ENCODE data around the gene PCSK7. TPM values are rescaled to one million over a fixed set of nuclear protein-coding genes. Genes with fewer than 3 reads are reported as not detected.
A peak's percentile ranks its signal among the peaks of the same experiment; 100 is the strongest.

Gene PCSK7
- total RNA-seq, 1 donor from 2014 or later, result 154 TPM

DNA sequence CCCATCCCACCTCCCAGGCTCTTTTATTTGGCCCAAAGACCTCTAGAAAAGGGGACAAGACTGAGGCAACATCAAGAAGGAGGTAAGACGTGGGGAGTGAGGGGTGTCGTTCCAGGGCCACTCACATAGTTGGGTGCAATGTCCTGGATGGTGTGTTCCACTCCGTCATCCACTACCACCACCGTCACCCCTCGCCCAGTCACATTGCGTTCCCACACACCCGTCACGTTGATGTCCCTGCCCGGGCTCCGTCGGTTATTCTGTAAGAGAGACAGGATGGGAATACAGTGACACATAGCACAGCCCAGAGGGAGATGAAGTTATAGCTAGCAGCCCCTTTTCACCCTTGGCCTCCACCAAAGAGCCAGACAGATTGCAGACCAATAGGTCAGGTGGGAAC is 3.8 kb downstream of the PCSK7 start:
- intact Hi-C loops (cut with micrococcal nuclease), result no loop called here

DNA sequence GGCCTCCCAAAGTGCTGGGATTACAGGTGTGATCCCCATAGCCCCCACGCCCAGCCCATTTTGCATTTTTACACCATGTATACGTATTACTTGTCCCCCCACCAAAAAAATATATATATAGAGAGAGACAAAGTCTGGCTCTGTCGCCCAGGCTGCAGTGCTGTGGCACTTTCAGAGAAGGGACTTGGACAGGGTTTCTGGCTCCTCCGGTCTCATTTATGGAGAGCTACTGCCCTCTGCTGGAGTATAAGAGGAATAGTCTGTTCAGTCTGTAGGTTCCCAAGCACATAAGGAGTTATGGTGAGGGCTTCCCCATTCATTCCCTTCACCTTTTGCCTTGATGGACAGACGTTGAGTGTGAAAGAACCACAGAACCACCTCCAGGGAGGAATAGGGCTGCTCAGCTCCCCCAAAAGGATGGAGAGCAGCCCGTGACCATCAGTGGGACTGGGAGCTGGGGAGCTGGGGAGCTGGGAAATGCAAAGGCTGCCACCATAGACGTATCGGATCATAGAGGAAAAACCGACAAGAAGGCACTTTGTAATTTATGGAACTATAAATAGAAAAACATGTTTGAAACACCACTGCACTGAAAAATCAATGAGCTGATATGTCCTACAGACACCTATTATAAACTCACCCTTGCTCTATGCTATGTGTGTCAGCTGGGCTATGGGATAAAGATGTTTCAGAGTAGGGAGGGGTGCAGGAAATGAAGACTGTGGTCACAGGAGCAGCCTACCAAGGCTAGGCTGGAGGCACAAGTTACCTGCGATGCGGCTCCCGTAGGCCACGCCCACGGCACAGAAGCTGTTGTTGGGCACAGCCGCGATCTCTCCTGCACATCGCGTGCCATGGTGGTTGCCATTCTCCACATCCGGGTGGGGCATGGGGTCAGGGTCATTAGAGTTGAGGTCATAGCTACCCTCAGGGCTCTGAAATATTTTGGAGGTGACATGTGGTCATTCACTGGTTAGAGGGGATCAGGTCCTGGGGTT is 5.2 kb downstream of the PCSK7 start:
- peak; percentile 21 for DNase-seq (ENCODE audit: low spot score)
- no peak overlapping the region for H3K27ac Mint-ChIP-seq
- H3K4me1 Mint-ChIP-seq (ENCODE audit: low read depth), result peaks cover 27% of the 10 kb centered on the region
- no peak overlapping the region for H3K4me3 Mint-ChIP-seq (ENCODE audit: low read depth)
- no peaks in the 10 kb centered on the region for H3K9me3 Mint-ChIP-seq
- H3K27me3 Mint-ChIP-seq (ENCODE audit: low read depth), result no peaks in the 10 kb centered on the region
- intact Hi-C loops (cut with micrococcal nuclease), result no loop called here
- H3K36me3 Mint-ChIP-seq (ENCODE audit: low read depth), result peaks cover 81% of the 10 kb centered on the region

More for the DNA sequence above, 3.8 kb downstream of the PCSK7 start:
- no peak for DNase-seq (ENCODE audit: low spot score)
- H3K27me3 Mint-ChIP-seq (ENCODE audit: low read depth), result no peaks in the 10 kb centered on the region
- H3K36me3 Mint-ChIP-seq (ENCODE audit: low read depth), result peaks cover 69% of the 10 kb centered on the region
- H3K9me3 Mint-ChIP-seq, result no peaks in the 10 kb centered on the region
- peak overlapping the region; percentile 14 for H3K4me3 Mint-ChIP-seq (ENCODE audit: low read depth)
- H3K27ac Mint-ChIP-seq, result peak overlapping the region; percentile 36
- peaks cover 27% of the 10 kb centered on the region for H3K4me1 Mint-ChIP-seq (ENCODE audit: low read depth)

DNA sequence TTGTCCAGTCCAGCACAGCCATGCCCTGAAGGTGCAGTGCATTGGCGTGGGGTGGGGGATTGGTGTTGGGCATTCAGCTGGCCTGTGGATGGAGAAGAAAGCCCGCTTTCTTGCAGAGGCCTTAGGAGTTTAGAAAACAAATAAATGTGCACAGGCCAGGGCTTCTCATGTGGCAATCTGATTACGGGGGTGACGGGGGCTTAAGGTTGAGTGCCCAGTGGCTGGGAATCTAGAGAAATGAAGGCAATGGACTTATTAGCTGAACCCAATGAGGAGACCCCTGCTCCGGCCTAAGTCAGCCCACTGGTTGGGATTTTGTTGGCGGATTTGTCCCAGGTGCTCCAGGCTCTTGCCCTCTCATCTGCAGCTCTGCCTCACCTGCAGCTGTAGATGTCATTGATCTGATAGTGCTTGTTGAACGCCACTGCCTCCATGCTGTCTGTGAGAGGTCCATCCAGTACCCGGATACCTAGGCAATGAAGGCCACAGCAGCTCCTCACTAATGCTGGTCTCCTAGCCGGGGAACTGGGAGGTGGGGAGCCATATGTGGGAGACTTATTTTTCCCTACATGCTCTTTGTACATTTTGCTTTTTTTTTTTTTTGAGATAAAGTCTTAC is 6.2 kb downstream of the PCSK7 start:
- peaks cover 87% of the 10 kb centered on the region for H3K36me3 Mint-ChIP-seq (ENCODE audit: low read depth)
- no peak for DNase-seq (ENCODE audit: low spot score)
- peaks cover 23% of the 10 kb centered on the region for H3K4me1 Mint-ChIP-seq (ENCODE audit: low read depth)
- H3K4me3 Mint-ChIP-seq (ENCODE audit: low read depth), result no peak overlapping the region
- H3K27ac Mint-ChIP-seq, result no peak overlapping the region
- no peaks in the 10 kb centered on the region for H3K9me3 Mint-ChIP-seq
- H3K27me3 Mint-ChIP-seq (ENCODE audit: low read depth), result no peaks in the 10 kb centered on the region
- intact Hi-C loops (cut with micrococcal nuclease), result no loop called here

DNA sequence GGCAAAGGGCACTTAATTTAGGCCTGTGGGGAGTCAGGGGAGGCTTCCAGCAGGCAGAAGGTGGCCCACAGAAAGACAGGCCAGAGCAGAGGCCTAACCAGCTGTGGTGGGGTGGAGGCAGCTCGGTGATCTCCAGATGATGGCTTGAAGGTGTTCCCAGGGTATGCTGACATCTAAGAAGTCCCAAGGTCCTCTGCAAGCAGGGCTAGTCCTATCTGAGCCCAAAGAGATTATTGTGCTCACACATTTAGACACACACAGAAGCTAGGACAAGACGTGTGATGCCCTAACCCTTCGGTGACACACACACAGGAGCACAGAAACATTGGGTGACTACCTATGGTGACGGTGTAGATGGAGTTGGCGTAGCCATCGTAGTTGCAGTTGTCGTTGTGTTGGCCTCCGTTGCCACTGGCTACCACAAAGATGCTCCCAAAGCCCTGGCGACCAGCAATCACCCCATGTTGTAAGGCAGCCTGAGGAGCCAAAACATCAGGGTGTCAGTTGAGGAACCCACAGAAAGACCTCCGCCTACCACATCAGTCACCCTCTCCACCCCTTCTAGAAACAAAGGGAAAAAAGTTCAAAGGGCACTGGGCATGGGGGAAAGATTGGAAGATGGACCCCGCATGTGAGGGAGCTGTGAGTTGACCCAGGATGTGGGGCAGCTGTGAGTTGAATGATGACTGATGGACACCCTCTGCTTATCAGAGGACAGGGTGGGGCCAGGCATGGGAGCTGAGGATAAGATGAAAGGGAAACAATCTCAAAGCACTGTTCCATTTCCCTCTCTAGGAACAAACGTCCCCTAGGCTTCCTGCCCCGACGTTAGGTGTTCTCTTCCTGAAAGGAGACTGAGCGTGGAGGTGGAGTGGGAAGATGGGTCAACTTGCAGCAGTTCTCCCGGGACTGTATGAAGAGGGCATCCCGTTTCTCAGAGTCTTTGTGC is 7.9 kb downstream of the PCSK7 start:
- peaks cover 11% of the 10 kb centered on the region for H3K4me1 Mint-ChIP-seq (ENCODE audit: low read depth)
- no peak for DNase-seq (ENCODE audit: low spot score)
- no peak overlapping the region for H3K27ac Mint-ChIP-seq
- H3K9me3 Mint-ChIP-seq, result no peaks in the 10 kb centered on the region
- H3K36me3 Mint-ChIP-seq (ENCODE audit: low read depth), result peaks cover 86% of the 10 kb centered on the region
- intact Hi-C loops (cut with micrococcal nuclease), result no loop called here
- no peaks in the 10 kb centered on the region for H3K27me3 Mint-ChIP-seq (ENCODE audit: low read depth)
- H3K4me3 Mint-ChIP-seq (ENCODE audit: low read depth), result no peak overlapping the region

DNA sequence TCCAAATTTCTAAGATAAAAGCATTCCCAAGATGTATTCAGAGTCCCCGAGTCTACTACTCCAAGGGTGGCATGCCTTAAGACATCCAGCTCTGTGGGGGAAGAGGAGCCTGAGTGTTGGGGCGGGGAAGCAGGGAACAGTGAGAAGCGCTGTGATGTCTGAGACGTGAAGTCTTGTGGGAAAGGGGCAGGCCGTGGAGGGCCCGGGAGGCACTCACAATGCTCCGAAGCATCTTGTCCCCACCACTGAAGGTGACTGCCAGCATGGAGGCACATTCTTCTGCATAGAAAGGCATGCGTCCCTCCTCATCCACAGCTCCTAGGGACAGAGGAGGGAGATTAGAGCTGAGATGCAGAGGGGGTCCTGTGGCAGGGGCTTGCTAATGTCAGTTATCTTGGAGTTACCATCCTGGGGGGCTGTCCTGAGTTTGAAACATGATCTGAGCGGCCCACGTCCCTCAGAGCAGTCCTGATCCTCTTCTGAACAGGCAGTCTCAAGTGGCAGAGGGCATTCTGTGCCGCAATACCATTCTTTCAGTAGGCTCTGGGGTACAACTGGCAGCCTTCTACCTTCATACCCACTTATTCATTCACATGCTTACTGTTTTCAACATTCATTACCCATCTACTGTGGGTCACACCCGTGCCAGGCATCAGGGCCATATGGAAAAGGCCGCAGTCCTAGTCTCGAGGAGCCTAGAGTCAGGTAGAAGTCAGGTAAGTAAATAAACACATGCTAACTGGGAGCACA is 8.7 kb downstream of the PCSK7 start:
- intact Hi-C loops (cut with micrococcal nuclease), result no loop called here
- no peaks in the 10 kb centered on the region for H3K27me3 Mint-ChIP-seq (ENCODE audit: low read depth)
- H3K4me1 Mint-ChIP-seq (ENCODE audit: low read depth), result peaks cover 9% of the 10 kb centered on the region
- no peaks in the 10 kb centered on the region for H3K9me3 Mint-ChIP-seq
- no peak for DNase-seq (ENCODE audit: low spot score)
- peaks cover 87% of the 10 kb centered on the region for H3K36me3 Mint-ChIP-seq (ENCODE audit: low read depth)
- H3K4me3 Mint-ChIP-seq (ENCODE audit: low read depth), result no peak overlapping the region
- no peak overlapping the region for H3K27ac Mint-ChIP-seq

DNA sequence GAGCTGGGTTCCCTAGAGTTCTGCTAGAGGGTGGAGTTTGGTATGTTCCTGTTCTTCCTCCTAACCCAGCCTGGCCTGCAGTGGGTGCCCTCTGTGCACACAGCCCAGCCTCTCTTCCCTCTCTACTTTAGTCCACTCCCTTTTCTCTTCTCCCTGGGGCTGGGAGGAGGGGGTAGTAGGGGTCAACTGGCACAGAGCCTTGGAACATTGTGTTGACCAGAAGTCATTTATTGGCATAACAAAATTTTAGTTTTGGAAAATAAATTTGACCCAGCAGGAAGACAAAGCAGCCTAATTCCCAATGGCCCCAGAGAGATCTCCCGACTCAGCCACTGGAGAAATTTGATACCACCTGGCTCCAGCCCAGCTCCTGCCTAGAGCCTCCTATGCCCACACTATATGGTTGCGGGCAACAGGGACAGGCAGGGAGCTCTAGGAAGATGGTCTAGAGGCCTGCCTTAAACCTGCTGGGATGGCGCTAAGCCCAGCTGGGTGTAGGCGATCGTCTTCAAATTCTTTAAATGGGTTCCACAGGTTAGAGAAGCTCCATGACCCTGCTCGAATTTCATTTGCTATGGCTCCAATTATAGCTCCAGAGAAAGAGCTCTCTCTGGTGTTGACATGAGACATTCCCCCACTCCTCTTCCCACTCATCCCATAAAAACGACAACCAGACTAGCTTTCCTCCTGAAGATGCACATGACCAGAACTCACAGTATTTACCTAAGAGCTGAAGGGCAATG is 9.9 kb downstream of the PCSK7 start:
- H3K4me1 Mint-ChIP-seq (ENCODE audit: low read depth), result peaks cover 6% of the 10 kb centered on the region
- H3K9me3 Mint-ChIP-seq, result no peaks in the 10 kb centered on the region
- H3K36me3 Mint-ChIP-seq (ENCODE audit: low read depth), result peaks cover 89% of the 10 kb centered on the region
- DNase-seq (ENCODE audit: low spot score), result no peak
- no peak overlapping the region for H3K4me3 Mint-ChIP-seq (ENCODE audit: low read depth)
- intact Hi-C loops (cut with micrococcal nuclease), result no loop called here
- no peaks in the 10 kb centered on the region for H3K27me3 Mint-ChIP-seq (ENCODE audit: low read depth)
- no peak overlapping the region for H3K27ac Mint-ChIP-seq

DNA sequence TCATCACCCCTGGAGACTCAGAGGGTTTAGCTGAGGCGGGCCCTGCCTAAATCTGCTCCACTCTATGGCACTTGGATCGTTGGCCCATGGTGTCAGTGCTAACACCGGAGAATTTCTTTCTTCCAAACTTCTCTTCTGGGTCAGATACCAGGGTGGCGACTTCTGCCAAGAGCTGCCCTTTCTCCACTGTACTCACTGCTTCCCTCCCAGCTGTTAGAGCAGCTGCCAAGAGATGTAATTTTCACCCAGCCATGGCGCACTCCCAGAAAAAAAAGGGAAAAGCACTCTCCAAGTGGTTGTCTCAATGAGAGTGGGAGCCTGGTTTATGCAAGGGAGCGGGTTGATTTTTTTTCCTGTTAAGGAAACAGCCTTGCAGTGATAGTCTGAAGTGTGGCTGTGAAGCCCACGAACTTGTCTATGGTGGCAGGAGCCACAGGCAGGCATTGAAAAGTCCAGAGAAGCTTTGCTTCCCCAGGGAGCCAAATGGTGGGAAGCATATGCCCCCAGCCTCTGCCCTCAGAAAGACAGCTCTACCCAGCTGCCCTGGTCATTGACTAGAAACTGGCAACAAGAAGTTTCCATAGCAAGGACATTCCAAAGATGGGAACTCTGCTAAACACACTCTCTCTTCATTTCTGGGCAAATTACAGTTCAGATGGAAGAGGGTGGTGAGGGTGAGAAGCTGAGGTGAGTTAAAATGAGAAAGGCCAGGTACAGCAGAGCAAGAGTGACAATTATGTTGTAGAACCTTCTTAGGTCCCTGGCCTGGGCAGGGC is 10.7 kb downstream of the PCSK7 start:
- no peaks in the 10 kb centered on the region for H3K27me3 Mint-ChIP-seq (ENCODE audit: low read depth)
- intact Hi-C loops (cut with micrococcal nuclease), result no loop called here
- H3K9me3 Mint-ChIP-seq, result no peaks in the 10 kb centered on the region
- no peak overlapping the region for H3K4me3 Mint-ChIP-seq (ENCODE audit: low read depth)
- no peak overlapping the region for H3K27ac Mint-ChIP-seq
- no peaks in the 10 kb centered on the region for H3K4me1 Mint-ChIP-seq (ENCODE audit: low read depth)
- H3K36me3 Mint-ChIP-seq (ENCODE audit: low read depth), result peaks cover 87% of the 10 kb centered on the region
- no peak for DNase-seq (ENCODE audit: low spot score)

DNA sequence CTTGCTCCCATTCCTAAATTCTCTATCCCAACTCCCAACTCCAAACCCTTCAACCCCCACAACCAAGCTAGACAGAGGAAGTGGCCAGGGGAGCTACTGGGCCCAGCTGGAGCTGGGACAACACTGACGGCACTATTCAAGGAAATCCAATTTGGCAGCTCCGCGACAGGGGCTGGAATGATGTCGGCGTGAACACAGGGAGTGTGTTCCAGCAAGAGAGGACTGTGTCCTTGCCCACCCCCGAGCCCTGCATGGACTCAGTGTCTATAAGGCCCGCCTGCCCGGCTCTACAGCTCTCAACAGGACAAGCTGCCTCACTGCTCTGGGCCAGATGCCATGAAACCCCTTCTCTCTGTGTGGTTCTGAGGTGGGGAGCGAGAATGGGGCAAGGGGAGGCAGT is 11.3 kb downstream of the PCSK7 start:
- no peak overlapping the region for H3K27ac Mint-ChIP-seq

DNA sequence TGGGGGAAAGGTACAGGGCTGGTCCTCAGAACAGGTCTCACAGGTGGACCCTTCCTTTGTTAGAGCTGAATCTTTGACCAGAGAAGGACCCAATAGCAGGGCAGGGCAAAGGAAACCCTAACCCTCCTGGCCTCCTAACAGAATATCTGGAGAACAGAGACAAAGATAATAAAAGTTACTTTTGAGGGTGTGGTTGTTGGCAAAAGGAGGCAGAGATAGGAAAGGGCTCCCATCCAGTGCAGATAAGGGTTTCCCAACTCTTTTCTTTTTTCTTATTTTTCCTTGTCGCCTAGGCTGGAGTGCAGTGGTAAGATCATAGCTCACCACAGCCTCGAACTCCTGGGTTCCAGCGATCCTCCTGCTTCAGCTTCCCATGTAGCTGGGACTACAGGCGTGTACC is 11.9 kb downstream of the PCSK7 start:
- peaks cover 80% of the 10 kb centered on the region for H3K36me3 Mint-ChIP-seq (ENCODE audit: low read depth)
- no peaks in the 10 kb centered on the region for H3K27me3 Mint-ChIP-seq (ENCODE audit: low read depth)
- H3K9me3 Mint-ChIP-seq, result no peaks in the 10 kb centered on the region
- no peak overlapping the region for H3K4me3 Mint-ChIP-seq (ENCODE audit: low read depth)
- DNase-seq (ENCODE audit: low spot score), result no peak
- H3K27ac Mint-ChIP-seq, result no peak overlapping the region
- intact Hi-C loops (cut with micrococcal nuclease), result no loop called here
- H3K4me1 Mint-ChIP-seq (ENCODE audit: low read depth), result no peaks in the 10 kb centered on the region

More for the DNA sequence above, 11.3 kb downstream of the PCSK7 start:
- Mint-ChIP-seq H3K9me3 (no peaks in the 10 kb centered on the region), H3K36me3 (ENCODE audit: low read depth) (peaks cover 83% of the 10 kb centered on the region), H3K4me3 (ENCODE audit: low read depth) (no peak overlapping the region), H3K4me1 (ENCODE audit: low read depth) (no peaks in the 10 kb centered on the region), H3K27me3 (ENCODE audit: low read depth) (no peaks in the 10 kb centered on the region)
- DNase-seq (ENCODE audit: low spot score), result no peak
- intact Hi-C loops (cut with micrococcal nuclease), result no loop called here

DNA sequence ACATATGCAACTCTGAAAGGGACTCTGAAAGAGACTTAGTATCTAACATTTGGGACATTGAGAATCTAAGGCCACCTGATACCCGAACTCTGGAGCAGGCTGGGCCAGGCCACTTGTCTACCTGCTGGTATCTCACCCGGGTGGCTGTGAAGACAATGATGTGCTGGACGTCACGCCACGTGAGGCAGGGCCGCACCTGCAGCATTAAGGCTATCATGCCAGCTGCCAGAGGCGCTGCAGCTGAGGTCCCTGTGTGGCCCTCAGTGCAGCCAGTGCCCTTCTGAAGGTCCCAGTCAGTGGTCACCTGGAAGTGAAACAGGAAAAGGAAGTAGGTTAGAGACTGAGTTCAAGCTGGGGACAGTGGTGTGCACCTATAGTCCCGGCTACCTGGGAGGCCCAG is 12.4 kb downstream of the PCSK7 start:
- Mint-ChIP-seq H3K27ac (no peak overlapping the region), H3K36me3 (ENCODE audit: low read depth) (peaks cover 80% of the 10 kb centered on the region), H3K4me3 (ENCODE audit: low read depth) (no peak overlapping the region), H3K27me3 (ENCODE audit: low read depth) (no peaks in the 10 kb centered on the region), H3K9me3 (no peaks in the 10 kb centered on the region), H3K4me1 (ENCODE audit: low read depth) (no peaks in the 10 kb centered on the region)
- intact Hi-C loops (cut with micrococcal nuclease), result no loop called here
- DNase-seq (ENCODE audit: low spot score), result no peak

DNA sequence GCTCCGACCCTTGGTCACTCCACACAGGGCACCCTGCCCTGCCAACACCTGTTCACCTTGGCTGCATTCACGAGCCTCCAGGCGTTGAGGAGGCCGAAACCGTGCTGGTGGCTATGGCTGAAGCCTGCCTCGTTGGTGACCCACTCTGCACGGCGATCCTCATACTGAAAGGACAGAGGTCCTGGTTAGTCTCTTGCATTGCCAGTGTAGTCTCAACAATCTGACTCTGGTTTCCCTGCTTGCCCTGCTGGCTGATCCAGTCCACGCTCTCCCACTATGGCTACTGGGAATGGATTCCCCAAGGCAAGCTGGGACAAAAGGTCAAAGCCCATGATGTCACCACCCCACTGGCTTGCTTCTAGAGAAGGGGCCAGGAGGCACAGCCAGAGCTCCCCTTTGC is 12.9 kb downstream of the PCSK7 start:
- Mint-ChIP-seq H3K36me3 (ENCODE audit: low read depth) (peaks cover 80% of the 10 kb centered on the region), H3K27me3 (ENCODE audit: low read depth) (no peaks in the 10 kb centered on the region), H3K4me3 (ENCODE audit: low read depth) (no peak overlapping the region), H3K4me1 (ENCODE audit: low read depth) (no peaks in the 10 kb centered on the region), H3K9me3 (no peaks in the 10 kb centered on the region), H3K27ac (no peak overlapping the region)
- intact Hi-C loops (cut with micrococcal nuclease), result no loop called here
- no peak for DNase-seq (ENCODE audit: low spot score)
